Ovary (tissue), 3 donors: ENCODE data around the gene RIBC1.

ENCODE experiments used
- EP300 ChIP-seq: sonication (generic); formaldehyde crosslinking; IDR thresholded peaks from one replicate; pipeline ENCODE4 v1.6.1; 2017; ENCODE audit warnings: antibody characterized with exemption
- POLR2A ChIP-seq: fragments of 450-650 bp; IDR thresholded peaks from one replicate; pipeline ENCODE4 v1.6.1; 2017; ENCODE audit warnings: antibody characterized with exemption, mild to moderate bottlenecking, moderate library complexity
- TF ChIP-seq, protein P1 (sequence below), 3 donors: fragments of 450-650 bp in 2 of 3; fragments of 200-600 bp in 1 of 3; IDR thresholded peaks; one replicate each; pipeline versions ENCODE4 v1.5.1 to v1.8.0; 2016 to 2022; ENCODE audit warnings: antibody characterized with exemption in 3 of 3, mild to moderate bottlenecking in 1 of 3
- donor health status: DM: no; HTN: no; CAD: no.

DNA sequence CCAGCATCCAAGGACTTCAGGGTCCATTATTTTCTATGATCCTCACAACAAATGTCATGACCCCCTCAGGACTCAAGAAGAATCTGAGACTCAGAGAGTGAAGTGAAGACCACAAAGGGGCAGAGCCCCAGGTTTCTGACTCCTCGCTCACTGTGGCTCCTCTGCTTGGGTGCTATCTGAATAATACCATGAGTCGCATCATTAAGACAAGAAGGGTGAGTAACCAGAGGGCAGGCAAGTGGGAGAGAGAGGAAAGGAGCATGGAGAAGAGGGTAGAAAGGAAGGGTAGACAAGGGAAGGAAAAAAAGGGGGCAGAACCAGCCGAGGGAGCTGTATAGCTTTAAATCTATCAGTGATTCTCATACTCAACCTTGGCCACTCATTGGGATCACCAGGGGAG lies 27.0 kb downstream of the RIBC1 start:
- TF ChIP-seq, protein P1, sequence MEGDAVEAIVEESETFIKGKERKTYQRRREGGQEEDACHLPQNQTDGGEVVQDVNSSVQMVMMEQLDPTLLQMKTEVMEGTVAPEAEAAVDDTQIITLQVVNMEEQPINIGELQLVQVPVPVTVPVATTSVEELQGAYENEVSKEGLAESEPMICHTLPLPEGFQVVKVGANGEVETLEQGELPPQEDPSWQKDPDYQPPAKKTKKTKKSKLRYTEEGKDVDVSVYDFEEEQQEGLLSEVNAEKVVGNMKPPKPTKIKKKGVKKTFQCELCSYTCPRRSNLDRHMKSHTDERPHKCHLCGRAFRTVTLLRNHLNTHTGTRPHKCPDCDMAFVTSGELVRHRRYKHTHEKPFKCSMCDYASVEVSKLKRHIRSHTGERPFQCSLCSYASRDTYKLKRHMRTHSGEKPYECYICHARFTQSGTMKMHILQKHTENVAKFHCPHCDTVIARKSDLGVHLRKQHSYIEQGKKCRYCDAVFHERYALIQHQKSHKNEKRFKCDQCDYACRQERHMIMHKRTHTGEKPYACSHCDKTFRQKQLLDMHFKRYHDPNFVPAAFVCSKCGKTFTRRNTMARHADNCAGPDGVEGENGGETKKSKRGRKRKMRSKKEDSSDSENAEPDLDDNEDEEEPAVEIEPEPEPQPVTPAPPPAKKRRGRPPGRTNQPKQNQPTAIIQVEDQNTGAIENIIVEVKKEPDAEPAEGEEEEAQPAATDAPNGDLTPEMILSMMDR (IDR thresholded peaks at IDR 0.05) = no peak
- TF ChIP-seq POLR2A (no peak), EP300 (no peak)
